ENCODE data around the gene LRRK2. TPM values are rescaled to one million over a fixed set of nuclear protein-coding genes. Genes with fewer than 3 reads are reported as not detected.

The LRRK2 gene
- total and polyA plus RNA-seq, 2 of the 8 experiments (the other 6 are each of a cell fraction or from before 2014, with no cell fraction given), result 0.06 to 0.13 TPM

DNA sequence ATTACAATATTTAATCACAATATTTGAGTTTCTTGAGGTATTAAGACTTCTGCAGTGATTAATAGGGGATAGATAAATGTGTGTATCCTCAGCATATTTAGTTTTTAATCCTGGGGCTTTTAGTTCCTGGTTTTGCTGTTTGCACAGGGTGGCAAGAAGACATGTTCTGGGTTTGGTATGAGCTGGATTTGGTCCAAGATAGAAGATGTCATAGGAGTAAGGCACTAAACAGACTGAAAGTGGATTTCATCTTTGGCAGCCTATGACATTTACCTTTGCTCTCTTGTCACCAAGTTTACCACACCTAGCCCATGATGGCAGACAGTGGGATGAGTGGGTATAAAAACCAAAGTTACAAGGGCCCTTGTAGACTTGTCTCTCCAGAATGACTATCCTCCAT, 168.2 kb downstream of the LRRK2 start:
- CTCF ChIA-PET (ENCODE audit: partially characterized antibody), result interaction anchor here (2.1 kb wide), 1 partner anchor 19 kb away, joined by 6 read pairs; no protein-coding TSS in a partner anchor
- H3K36me3 ChIP-seq (ENCODE audit: control insufficient read depth in 2 of 4, insufficient read depth in 4 of 4, low read length in 3 of 4), result no peaks in the 10 kb centered on the region
- TF ChIP-seq SIRT6 (IDR thresholded peaks at IDR 0.05; ENCODE audit: low read length), result no peak
- no peak for TF ChIP-seq ZNF274 (IDR thresholded peaks at IDR 0.05; ENCODE audit: borderline replicate concordance, extremely low read depth, low read length)

More for the DNA sequence above, 168.2 kb downstream of the LRRK2 start:
- no peak overlapping the region for H2AK5ac ChIP-seq (ENCODE audit: low read depth, low read length)
- H2BK120ac ChIP-seq (replicated peaks; ENCODE audit: low read depth, low read length), result no peak overlapping the region
- H2AFZ ChIP-seq (ENCODE audit: low read length), result no peak overlapping the region
- no peak overlapping the region for H4K5ac ChIP-seq (ENCODE audit: insufficient read length, low read depth, low read length)
- no peaks in the 10 kb centered on the region for H3K9me3 ChIP-seq (ENCODE audit: insufficient read depth in 2 of 2, low read depth in 1 of 2, low read length in 1 of 2)
- H3K79me2 ChIP-seq (ENCODE audit: control insufficient read depth in 1 of 2, insufficient read depth in 2 of 2, low read length in 2 of 2), result no peaks in the 10 kb centered on the region
- no peaks in the 10 kb centered on the region for H3K27me3 ChIP-seq (replicated peaks in 1 of 4; ENCODE audit: control insufficient read depth in 3 of 4, extremely low read depth in 1 of 4, insufficient read depth in 3 of 4, low read length in 3 of 4)
- H4K91ac ChIP-seq (replicated peaks; ENCODE audit: insufficient read length, low read length), result no peak overlapping the region
- no peak overlapping the region for H2BK20ac ChIP-seq (ENCODE audit: low read length)
- H2BK15ac ChIP-seq (ENCODE audit: low read length), result no peak overlapping the region
- H3K14ac ChIP-seq (ENCODE audit: insufficient read length), result no peak overlapping the region
- H3K27ac ChIP-seq (ENCODE audit: low read depth, low read length), result no peak overlapping the region
- no peak overlapping the region for H2BK12ac ChIP-seq (ENCODE audit: low read depth, low read length)
- H3K18ac ChIP-seq (ENCODE audit: extremely low read depth, low read length), result no peak overlapping the region
- H3K23me2 ChIP-seq (ENCODE audit: low read depth, low read length), result no peaks in the 10 kb centered on the region
- no peak for DNase-seq (ENCODE audit: low read depth in 1 of 2, low spot score in 2 of 2)
- no peak overlapping the region for H3K9ac ChIP-seq (replicated peaks in 1 of 4; ENCODE audit: extremely low read depth in 1 of 4, low read depth in 3 of 4, low read length in 3 of 4)
- H3K4ac ChIP-seq (replicated peaks; ENCODE audit: insufficient read length, low read depth, low read length), result no peak overlapping the region
- H3K4me3 ChIP-seq (ENCODE audit: extremely low read depth in 1 of 4, insufficient read depth in 2 of 4, low read depth in 3 of 4, low read length in 4 of 4), result no peak overlapping the region
- no peak overlapping the region for H3K23ac ChIP-seq (ENCODE audit: insufficient read length)
- no peaks in the 10 kb centered on the region for H3K79me1 ChIP-seq (ENCODE audit: low read depth, low read length)
- FAIRE-seq, result no peak
- no peaks in the 10 kb centered on the region for H4K20me1 ChIP-seq (replicated peaks in 1 of 2; ENCODE audit: control insufficient read depth in 1 of 2, insufficient read depth in 2 of 2, low read length in 2 of 2)
- no peak overlapping the region for H2BK5ac ChIP-seq (ENCODE audit: low read depth, low read length)
- POLR2A ChIA-PET (ENCODE audit: partially characterized antibody), result interaction anchor here (1.1 kb wide), 1 partner anchor 8 kb away, joined by 3 read pairs; no protein-coding TSS in a partner anchor
- no peak overlapping the region for H4K8ac ChIP-seq (ENCODE audit: extremely low read depth, insufficient read depth, low read length)
- no peak overlapping the region for H3K56ac ChIP-seq (replicated peaks; ENCODE audit: insufficient read length, low read depth, low read length)
- no peaks in the 10 kb centered on the region for H3K4me1 ChIP-seq (replicated peaks in 1 of 4; ENCODE audit: control insufficient read depth in 3 of 4, insufficient read depth in 4 of 4, low read length in 3 of 4)
- H3K4me2 ChIP-seq (ENCODE audit: insufficient read depth in 1 of 2, low read depth in 2 of 2, low read length in 2 of 2), result no peak overlapping the region
